Putamen (tissue), 1 donor: Measurements from ENCODE around the gene PTGDR.

ENCODE experiments used
- DNase-seq: peaks from one replicate; pipeline ENCODE4 v3.0.0-alpha.2; 2016; ENCODE audit warnings: low spot score

The PTGDR gene

DNA sequence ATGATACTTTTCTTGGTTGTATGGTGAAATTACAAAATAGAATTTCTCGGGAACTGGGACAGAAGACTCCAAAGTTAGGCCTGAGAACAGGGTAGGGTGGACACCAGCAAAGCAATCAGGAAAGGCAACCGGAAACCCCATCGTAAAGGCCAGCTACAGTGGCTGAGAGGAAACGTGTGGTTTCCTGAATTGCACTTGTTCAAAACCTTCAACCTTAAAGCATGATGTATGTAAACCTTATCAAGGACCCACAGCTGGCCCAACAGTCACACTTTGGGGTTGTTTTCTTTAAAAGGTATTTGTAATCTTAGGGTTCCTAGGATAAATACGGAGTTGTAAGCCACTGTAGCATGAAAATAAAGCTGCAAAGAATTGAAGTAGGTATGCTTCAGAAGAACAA is 2.2 kb upstream of the PTGDR start:
- DNase-seq, result no peak

- no peak for DNase-seq
Measured at GRCh38 chr14:52266179-52266578, 1.3 kb upstream of the PTGDR start.

DNA sequence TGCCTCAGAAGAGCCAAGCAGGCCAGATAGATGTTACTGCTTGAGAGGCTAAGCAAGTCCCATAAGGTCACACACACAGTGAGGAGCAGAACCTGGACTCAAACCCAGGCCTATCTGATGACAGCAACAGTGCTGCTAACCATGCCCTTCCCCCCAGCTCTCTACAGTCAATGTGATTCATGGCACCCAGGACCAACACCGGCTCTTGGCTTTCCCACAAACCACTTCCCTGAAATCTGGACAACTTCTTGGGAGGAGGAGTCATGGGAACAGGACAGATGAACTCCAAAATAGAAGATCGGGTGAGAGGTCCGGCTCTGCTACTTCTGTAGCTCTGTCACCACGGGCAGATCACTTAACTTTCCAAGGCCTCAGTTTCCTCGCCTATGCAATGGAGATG is 716 bp upstream of the PTGDR start:
- no peak for DNase-seq

DNA sequence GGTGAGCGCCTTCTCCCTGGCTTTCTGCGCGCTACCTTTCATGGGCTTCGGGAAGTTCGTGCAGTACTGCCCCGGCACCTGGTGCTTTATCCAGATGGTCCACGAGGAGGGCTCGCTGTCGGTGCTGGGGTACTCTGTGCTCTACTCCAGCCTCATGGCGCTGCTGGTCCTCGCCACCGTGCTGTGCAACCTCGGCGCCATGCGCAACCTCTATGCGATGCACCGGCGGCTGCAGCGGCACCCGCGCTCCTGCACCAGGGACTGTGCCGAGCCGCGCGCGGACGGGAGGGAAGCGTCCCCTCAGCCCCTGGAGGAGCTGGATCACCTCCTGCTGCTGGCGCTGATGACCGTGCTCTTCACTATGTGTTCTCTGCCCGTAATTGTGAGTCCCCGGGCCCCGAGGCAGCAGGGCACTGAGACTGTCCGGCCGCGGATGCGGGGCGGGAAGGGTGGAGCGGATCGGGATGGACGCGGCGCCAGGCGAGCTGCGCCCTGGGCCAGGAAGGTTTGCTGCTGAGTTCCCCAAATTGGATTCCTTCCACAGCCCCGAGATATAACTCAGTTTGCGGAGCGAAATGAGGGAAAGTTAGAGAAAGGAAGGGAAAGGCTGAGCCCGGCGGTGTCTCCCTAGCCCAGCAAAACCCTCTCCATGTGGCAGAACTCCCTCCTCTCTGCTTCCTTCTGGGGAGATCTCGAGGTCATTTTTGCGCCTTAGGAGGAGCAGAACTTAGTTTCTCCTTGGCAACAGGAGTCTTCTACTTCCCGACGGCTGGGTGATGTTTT is 972 bp downstream of the PTGDR start:
- DNase-seq, result no peak

- DNase-seq, result no peak
Measured at GRCh38 chr14:52269100-52269499, 1.6 kb downstream of the PTGDR start.

DNA sequence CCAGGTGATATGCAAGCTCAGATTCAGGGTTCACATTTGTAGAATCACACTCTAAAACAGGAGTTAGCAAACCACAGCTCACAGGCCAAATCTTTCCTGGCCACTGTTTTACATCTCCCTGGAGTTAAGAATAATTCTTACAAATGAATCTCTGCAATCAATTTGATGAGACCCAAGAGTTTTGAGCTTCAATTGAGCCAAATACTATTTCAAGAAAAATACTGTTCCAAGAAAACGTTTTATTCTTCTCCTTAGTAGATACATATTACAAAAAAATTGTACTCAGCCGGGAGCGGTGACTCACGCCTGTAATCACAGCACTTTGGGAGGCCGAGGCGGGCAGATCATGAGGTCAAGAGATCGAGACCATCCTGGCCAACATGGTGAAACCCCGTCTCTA is 2.5 kb downstream of the PTGDR start:
- no peak for DNase-seq

DNA sequence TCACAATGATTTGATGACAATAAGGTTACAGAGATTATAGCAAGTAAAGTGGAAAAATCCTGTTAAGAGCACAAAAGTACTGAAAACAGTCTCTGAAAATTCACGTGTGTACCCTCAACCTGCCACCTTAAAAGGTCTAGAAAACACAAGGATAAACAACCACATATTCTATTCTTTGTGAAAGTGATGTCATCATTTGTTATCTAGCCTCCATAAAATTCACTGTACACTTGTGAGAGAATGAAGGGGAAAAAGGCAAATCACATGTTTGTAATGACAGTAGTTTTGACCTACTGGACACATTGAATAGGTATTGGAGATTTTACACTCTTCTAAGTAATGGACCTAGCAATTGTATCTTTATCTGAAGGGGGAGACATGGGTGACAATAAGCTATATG is 4.0 kb downstream of the PTGDR start:
- no peak for DNase-seq

GRCh38 chr14:52272375-52272774 is 4.9 kb downstream of the PTGDR start:
- DNase-seq, result no peak

GRCh38 chr14:52275372-52275771 is 7.9 kb downstream of the PTGDR start:
- DNase-seq, result no peak

GRCh38 chr14:52277552-52277951 is 10.1 kb downstream of the PTGDR start:
- no peak for DNase-seq

- DNase-seq, result peak; percentile 36
Measured at GRCh38 chr14:52279408-52279807, 11.9 kb downstream of the PTGDR start.

GRCh38 chr14:52283099-52283498 is 15.6 kb downstream of the PTGDR start:
- no peak for DNase-seq

GRCh38 chr14:52286661-52287649 is 19.5 kb downstream of the PTGDR start:
- no peak for DNase-seq

GRCh38 chr14:52296378-52296777 is 28.9 kb downstream of the PTGDR start:
- DNase-seq, result no peak

- no peak for DNase-seq
Measured at GRCh38 chr14:52298795-52299194, 31.3 kb downstream of the PTGDR start.

GRCh38 chr14:52299692-52300278 is 32.3 kb downstream of the PTGDR start:
- DNase-seq, result peak; percentile 20

- no peak for DNase-seq
Measured at GRCh38 chr14:52303236-52303635, 35.7 kb downstream of the PTGDR start.

DNA sequence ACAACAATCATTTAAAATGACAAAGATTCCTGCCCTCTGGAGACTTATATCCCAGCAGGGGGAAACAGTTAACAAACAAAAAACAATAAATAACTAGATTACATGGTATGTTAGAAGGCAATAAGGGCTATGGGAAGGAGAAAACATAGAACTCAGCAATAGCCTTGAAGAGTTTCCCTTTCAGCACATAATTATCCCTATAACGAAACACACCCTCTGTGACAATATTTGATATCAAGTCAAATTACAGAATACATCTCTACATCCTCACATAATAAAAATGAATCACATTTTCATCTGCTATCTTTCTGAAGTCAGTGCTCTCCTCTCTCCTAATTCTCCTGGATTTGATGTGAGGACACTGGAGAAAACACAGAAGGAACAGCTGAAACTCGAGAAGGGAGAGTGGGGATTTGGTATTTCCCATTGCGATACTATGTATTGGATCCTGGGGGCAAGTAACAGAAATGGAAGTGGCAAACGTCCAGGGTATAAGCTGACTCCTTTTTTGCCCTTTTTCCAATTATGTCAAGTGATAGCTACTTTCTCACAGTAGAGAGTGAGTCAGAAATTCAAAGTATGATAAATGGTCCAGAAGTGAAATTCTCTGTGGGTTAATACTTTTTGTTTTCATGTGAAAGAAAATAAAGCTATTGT is 36.9 kb downstream of the PTGDR start:
- no peak for DNase-seq

- no peak for DNase-seq
Measured at GRCh38 chr14:52305014-52305413, 37.5 kb downstream of the PTGDR start.

DNA sequence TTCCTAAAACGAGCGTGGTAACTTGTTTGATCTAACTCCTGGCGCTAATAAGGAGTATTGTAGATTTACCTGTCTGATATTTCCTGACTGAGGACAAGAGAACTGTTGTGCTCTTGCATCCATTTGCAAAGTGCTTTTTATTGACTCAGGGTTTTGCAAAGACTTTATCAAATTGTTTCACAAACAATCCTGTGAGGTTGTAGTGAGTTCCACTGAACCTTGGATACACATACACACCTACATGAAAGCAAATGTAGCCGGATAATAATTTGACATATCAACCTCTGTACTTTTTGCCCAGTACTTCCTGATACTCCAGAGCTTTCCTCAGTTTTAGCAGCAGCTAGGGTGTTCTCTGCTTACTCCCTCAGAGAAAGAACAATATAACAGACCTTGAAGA is 39.9 kb downstream of the PTGDR start:
- no peak for DNase-seq

- no peak for DNase-seq
Measured at GRCh38 chr14:52307905-52308304, 40.4 kb downstream of the PTGDR start.

GRCh38 chr14:52310541-52310940 is 43.0 kb downstream of the PTGDR start:
- DNase-seq, result no peak
